SK-N-SH (cell line): ENCODE measurements around the gene UNKL. TPM values are rescaled to one million over a fixed set of nuclear protein-coding genes. Genes with fewer than 3 reads are reported as not detected.

Experiments
- CTCF ChIA-PET: fragments of 300-600, 350-600 bp; formaldehyde crosslinking; extraction: SDS; loops from one replicate; lab custom pipeline; 2021; lab: Yijun Ruan, JAX
- POLR2A ChIA-PET: fragments of 350-600 bp; sonication (Branson Sonifier 250); formaldehyde crosslinking; extraction: SDS; loops from one replicate; lab custom pipeline; 2020; ENCODE audit warnings: antibody characterized with exemption, inconsistent platforms; lab: Yijun Ruan, JAX
- DNase-seq: peaks from one replicate; pipeline ENCODE4 v3.0.0; 2012
- H2AFZ ChIP-seq: fragments of 200-600 bp; sonication (generic); 2 replicates; pipeline ENCODE4 v1.8.1; 2016; ENCODE audit warnings: antibody characterized with exemption, mild to moderate bottlenecking, low read depth
- H3F3A ChIP-seq: fragments of 200-600 bp; sonication (generic); replicated peaks from 2 replicates; pipeline ENCODE3; 2016; ENCODE audit warnings: antibody characterized with exemption, mild to moderate bottlenecking; ENCODE audit not compliant: insufficient read depth
- H3K27ac ChIP-seq, 2 experiments: fragments of 200-500 bp in 1 of 2; fragments of 200-600 bp in 1 of 2; sonication (Bioruptor generic) in 1 of 2; sonication (generic), shearing (Covaris generic) in 1 of 2; 2 replicates each; pipeline versions ENCODE4 v1.5.1 to v1.6.1; 2014 to 2016; ENCODE audit warnings: low read depth in 2 of 2, inconsistent platforms in 1 of 2, low read length in 1 of 2, mild to moderate bottlenecking in 1 of 2, mixed read lengths in 1 of 2
- H3K27me3 ChIP-seq: fragments of 200-600 bp; sonication (generic), shearing (Covaris generic); 2 replicates; pipeline ENCODE4 v1.6.1; 2016; ENCODE audit warnings: mixed run types; ENCODE audit not compliant: insufficient read depth
- H3K36me3 ChIP-seq, 2 experiments: fragments of 200-500 bp in 1 of 2; fragments of 200-600 bp in 1 of 2; sonication (Bioruptor generic) in 1 of 2; sonication (generic) in 1 of 2; replicated peaks in 1 of 2; 2 replicates each; pipeline versions ENCODE3 to v1.5.1; 2014 to 2016; ENCODE audit warnings: low read length in 1 of 2, mild to moderate bottlenecking in 1 of 2; ENCODE audit not compliant: insufficient read depth in 2 of 2, control insufficient read depth in 1 of 2
- H3K4me1 ChIP-seq, 2 experiments: fragments of 200-500 bp in 1 of 2; fragments of 200-600 bp in 1 of 2; sonication (Bioruptor generic) in 1 of 2; sonication (generic), shearing (Covaris generic) in 1 of 2; 2 replicates each; pipeline versions ENCODE4 v1.5.1 to v1.6.1; 2014 to 2016; ENCODE audit warnings: low read depth in 1 of 2, low read length in 1 of 2, mixed run types in 1 of 2; ENCODE audit not compliant: insufficient read depth in 2 of 2, control insufficient read depth in 1 of 2
- H3K4me2 ChIP-seq: fragments of 200-600 bp; sonication (generic), shearing (Covaris generic); 2 replicates; pipeline ENCODE4 v1.6.1; 2017; ENCODE audit warnings: mixed run types
- H3K4me3 ChIP-seq, 2 experiments: fragments of 200-500 bp in 1 of 2; fragments of 200-600 bp in 1 of 2; sonication (Bioruptor generic) in 1 of 2; sonication (generic), shearing (Covaris generic) in 1 of 2; 2 replicates each; pipeline versions ENCODE4 v1.5.1 to v1.8.1; 2014 to 2016; ENCODE audit warnings: low read depth in 2 of 2, inconsistent platforms in 1 of 2, low read length in 1 of 2, mild to moderate bottlenecking in 1 of 2, mixed read lengths in 1 of 2, moderate library complexity in 1 of 2
- H3K79me2 ChIP-seq: fragments of 200-600 bp; sonication (generic); 2 replicates; pipeline ENCODE4 v1.8.1; 2017; ENCODE audit warnings: mild to moderate bottlenecking; ENCODE audit not compliant: insufficient read depth
- H3K9ac ChIP-seq: fragments of 200-600 bp; sonication (generic); 2 replicates; pipeline ENCODE4 v1.6.1; 2017; ENCODE audit warnings: mixed run types
- H3K9me2 ChIP-seq: fragments of 200-600 bp; sonication (generic); 2 replicates; pipeline ENCODE4 v1.6.1; 2017; ENCODE audit warnings: mixed run types
- H3K9me3 ChIP-seq: fragments of 200-600 bp; sonication (generic); 2 replicates; pipeline ENCODE4 v1.6.1; 2017; ENCODE audit warnings: mixed run types, mild to moderate bottlenecking, moderate library complexity
- H4K20me1 ChIP-seq: fragments of 200-600 bp; sonication (generic); 2 replicates; pipeline ENCODE4 v1.6.1; 2017; ENCODE audit warnings: mild to moderate bottlenecking, mixed run types; ENCODE audit not compliant: insufficient read depth
- CHD2 ChIP-seq: fragments of 150-350 bp; IDR thresholded peaks from 2 replicates; pipeline ENCODE4 v1.6.1; 2018; ENCODE audit warnings: low read length; ENCODE audit not compliant: partially characterized antibody
- EP300 ChIP-seq, 2 experiments: IDR thresholded peaks; 2 replicates each; pipeline versions ENCODE4 v1.4.0 to v1.6.1; 2012; ENCODE audit warnings: borderline replicate concordance in 1 of 2, low read depth in 1 of 2, low read length in 1 of 2
- FOSL2 ChIP-seq: IDR thresholded peaks from 2 replicates; pipeline ENCODE4 v1.4.0; 2012; ENCODE audit warnings: low read depth, mild to moderate bottlenecking, moderate library complexity, borderline replicate concordance
- FOXJ3 ChIP-seq: sonication (generic); formaldehyde crosslinking; IDR thresholded peaks from 2 replicates; pipeline ENCODE4 v1.5.1; 2020; ENCODE audit warnings: mild to moderate bottlenecking, missing genetic modification reagents
- GABPA ChIP-seq: IDR thresholded peaks from 2 replicates; pipeline ENCODE4 v1.4.0; 2012; ENCODE audit warnings: low read depth, mild to moderate bottlenecking
- GATA2 ChIP-seq: sonication (generic); formaldehyde crosslinking; IDR thresholded peaks from 2 replicates; pipeline ENCODE4 v1.5.0; 2020; ENCODE audit warnings: mild to moderate bottlenecking, missing genetic modification reagents
- MAX ChIP-seq: IDR thresholded peaks from 2 replicates; pipeline ENCODE4 v1.4.0; 2012; ENCODE audit warnings: low read depth
- MXI1 ChIP-seq: IDR thresholded peaks from 2 replicates; pipeline ENCODE4 v1.6.1; 2012; ENCODE audit warnings: mild to moderate bottlenecking, low read depth, low read length, improper control_type of control experiment
- NFIC ChIP-seq: IDR thresholded peaks from 2 replicates; pipeline ENCODE4 v1.4.0; 2012; ENCODE audit warnings: borderline replicate concordance
- PBX3 ChIP-seq: IDR thresholded peaks from 2 replicates; pipeline ENCODE4; 2012
- RCOR1 ChIP-seq: fragments of 150-350 bp; IDR thresholded peaks from 2 replicates; pipeline ENCODE4 v1.6.1; 2017; ENCODE audit warnings: antibody characterized with exemption, low read length
- RFX5 ChIP-seq: IDR thresholded peaks from 2 replicates; pipeline ENCODE4 v1.6.1; 2012; ENCODE audit warnings: mild to moderate bottlenecking, improper control_type of control experiment, low read length
- SIN3A ChIP-seq: IDR thresholded peaks from 2 replicates; pipeline ENCODE4 v1.6.1; 2012; ENCODE audit warnings: low read depth, mild to moderate bottlenecking, low read length, moderate library complexity, borderline replicate concordance
- TAF1 ChIP-seq: IDR thresholded peaks from 2 replicates; pipeline ENCODE4 v1.6.1; 2012; ENCODE audit warnings: low read depth, mild to moderate bottlenecking, low read length, moderate library complexity, borderline replicate concordance
- TCF12 ChIP-seq: IDR thresholded peaks from 2 replicates; pipeline ENCODE4 v1.4.0; 2012
- TEAD4 ChIP-seq: IDR thresholded peaks from 2 replicates; pipeline ENCODE4 v1.4.0; 2012; ENCODE audit warnings: mild to moderate bottlenecking, borderline replicate concordance; ENCODE audit not compliant: insufficient read depth
- YY1 ChIP-seq: IDR thresholded peaks from 2 replicates; pipeline ENCODE4 v1.4.0; 2012; ENCODE audit warnings: low read depth, mild to moderate bottlenecking
- WGBS: methylation state at CpG from one replicate; pipeline ENCODE4 v1.1.6; 2017; ENCODE audit warnings: low lambda C conversion rate; 5-methylcytosine and 5-hydroxymethylcytosine counted together
- polyA plus RNA-seq, 3 experiments: library from polyadenylated mRNA; depleted of rRNA; stranded (reverse); fragments of >200 nt; gene quantifications; 2 replicates each; pipeline ENCODE4 v1.2.3, GENCODE V29; 2012
- TF ChIP-seq, protein P1 (sequence below): fragments of 200-600 bp; sonication (generic); IDR thresholded peaks from 2 replicates; pipeline ENCODE4 v1.6.1; 2017; ENCODE audit warnings: antibody characterized with exemption, mild to moderate bottlenecking, moderate library complexity
- TF ChIP-seq, protein P2 (sequence below): IDR thresholded peaks from 2 replicates; pipeline ENCODE4 v1.6.1; 2012; ENCODE audit warnings: mild to moderate bottlenecking, low read depth, low read length, moderate library complexity

The UNKL gene
- polyA plus RNA-seq, 1 of the 3 experiments (the other 2 are of a cell fraction), result 16.4 TPM

- no peak for DNase-seq
- ChIA-PET CTCF (interaction anchor here (1.0 to 2.3 kb wide), 7 partner anchors 8 to 45 kb away, joined by 3 to 12 read pairs (median 4); partner anchors contain the start of gene BAIAP3), POLR2A (interaction anchor here (1.1 to 1.3 kb wide), 2 partner anchors 10 to 75 kb away, joined by 3 to 4 read pairs; partner anchors contain the start of gene UQCC4)
- Histone ChIP-seq H3K27ac (no peak overlapping the region), H3K4me2 (no peak overlapping the region), H3K4me3 (no peak overlapping the region), H3K36me3 (peaks cover 0 to 19% of the 10 kb centered on the region in 2 experiments), H3K27me3 (peaks cover 11% of the 10 kb centered on the region), H3K9me3 (no peaks in the 10 kb centered on the region), H3K4me1 (peaks cover 0 to 25% of the 10 kb centered on the region in 2 experiments; a peak in 1 of 4 replicates), H3K9ac (no peak overlapping the region), H4K20me1 (no peaks in the 10 kb centered on the region), H3K79me2 (peaks cover 10% of the 10 kb centered on the region; the same call in 1 of the 2 replicates), H2AFZ (no peak overlapping the region)
- TF ChIP-seq SIN3A, result no peak
- no peak for TF ChIP-seq GABPA
- no peak for TF ChIP-seq TEAD4
- TF ChIP-seq MXI1, result no peak
- TF ChIP-seq RCOR1, result no peak
- TF ChIP-seq FOSL2, result no peak
- TF ChIP-seq GATA2 (CRISPR knock-in tag), result no peak
- TF ChIP-seq, protein P1, sequence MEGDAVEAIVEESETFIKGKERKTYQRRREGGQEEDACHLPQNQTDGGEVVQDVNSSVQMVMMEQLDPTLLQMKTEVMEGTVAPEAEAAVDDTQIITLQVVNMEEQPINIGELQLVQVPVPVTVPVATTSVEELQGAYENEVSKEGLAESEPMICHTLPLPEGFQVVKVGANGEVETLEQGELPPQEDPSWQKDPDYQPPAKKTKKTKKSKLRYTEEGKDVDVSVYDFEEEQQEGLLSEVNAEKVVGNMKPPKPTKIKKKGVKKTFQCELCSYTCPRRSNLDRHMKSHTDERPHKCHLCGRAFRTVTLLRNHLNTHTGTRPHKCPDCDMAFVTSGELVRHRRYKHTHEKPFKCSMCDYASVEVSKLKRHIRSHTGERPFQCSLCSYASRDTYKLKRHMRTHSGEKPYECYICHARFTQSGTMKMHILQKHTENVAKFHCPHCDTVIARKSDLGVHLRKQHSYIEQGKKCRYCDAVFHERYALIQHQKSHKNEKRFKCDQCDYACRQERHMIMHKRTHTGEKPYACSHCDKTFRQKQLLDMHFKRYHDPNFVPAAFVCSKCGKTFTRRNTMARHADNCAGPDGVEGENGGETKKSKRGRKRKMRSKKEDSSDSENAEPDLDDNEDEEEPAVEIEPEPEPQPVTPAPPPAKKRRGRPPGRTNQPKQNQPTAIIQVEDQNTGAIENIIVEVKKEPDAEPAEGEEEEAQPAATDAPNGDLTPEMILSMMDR, result no peak
- TF ChIP-seq, protein P2, sequence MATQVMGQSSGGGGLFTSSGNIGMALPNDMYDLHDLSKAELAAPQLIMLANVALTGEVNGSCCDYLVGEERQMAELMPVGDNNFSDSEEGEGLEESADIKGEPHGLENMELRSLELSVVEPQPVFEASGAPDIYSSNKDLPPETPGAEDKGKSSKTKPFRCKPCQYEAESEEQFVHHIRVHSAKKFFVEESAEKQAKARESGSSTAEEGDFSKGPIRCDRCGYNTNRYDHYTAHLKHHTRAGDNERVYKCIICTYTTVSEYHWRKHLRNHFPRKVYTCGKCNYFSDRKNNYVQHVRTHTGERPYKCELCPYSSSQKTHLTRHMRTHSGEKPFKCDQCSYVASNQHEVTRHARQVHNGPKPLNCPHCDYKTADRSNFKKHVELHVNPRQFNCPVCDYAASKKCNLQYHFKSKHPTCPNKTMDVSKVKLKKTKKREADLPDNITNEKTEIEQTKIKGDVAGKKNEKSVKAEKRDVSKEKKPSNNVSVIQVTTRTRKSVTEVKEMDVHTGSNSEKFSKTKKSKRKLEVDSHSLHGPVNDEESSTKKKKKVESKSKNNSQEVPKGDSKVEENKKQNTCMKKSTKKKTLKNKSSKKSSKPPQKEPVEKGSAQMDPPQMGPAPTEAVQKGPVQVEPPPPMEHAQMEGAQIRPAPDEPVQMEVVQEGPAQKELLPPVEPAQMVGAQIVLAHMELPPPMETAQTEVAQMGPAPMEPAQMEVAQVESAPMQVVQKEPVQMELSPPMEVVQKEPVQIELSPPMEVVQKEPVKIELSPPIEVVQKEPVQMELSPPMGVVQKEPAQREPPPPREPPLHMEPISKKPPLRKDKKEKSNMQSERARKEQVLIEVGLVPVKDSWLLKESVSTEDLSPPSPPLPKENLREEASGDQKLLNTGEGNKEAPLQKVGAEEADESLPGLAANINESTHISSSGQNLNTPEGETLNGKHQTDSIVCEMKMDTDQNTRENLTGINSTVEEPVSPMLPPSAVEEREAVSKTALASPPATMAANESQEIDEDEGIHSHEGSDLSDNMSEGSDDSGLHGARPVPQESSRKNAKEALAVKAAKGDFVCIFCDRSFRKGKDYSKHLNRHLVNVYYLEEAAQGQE, result no peak
- TF ChIP-seq PBX3, result no peak
- TF ChIP-seq CHD2, result no peak
- TF ChIP-seq EP300 (IDR thresholded peaks at IDR 0.05; ENCODE audit: borderline replicate concordance in 1 of 2, low read depth in 1 of 2, low read length in 1 of 2), result no peak
- no peak for TF ChIP-seq YY1
- no peak for TF ChIP-seq RFX5
- TF ChIP-seq NFIC, result no peak
- no peak for TF ChIP-seq TCF12
- no peak for TF ChIP-seq FOXJ3 (CRISPR knock-in tag)
- TF ChIP-seq MAX, result no peak
- no peak for TF ChIP-seq TAF1
- TF ChIP-seq, all 33 proteins: peak for 0
- Histone ChIP-seq H3K9me2 (no peaks in the 10 kb centered on the region), H3F3A (no peaks in the 10 kb centered on the region)
- WGBS, result 35% methylated on average over 9 of the region's 31 CpGs
Measured at GRCh38 chr16:1345651-1346421, 68.7 kb downstream of the UNKL start.
